MM.1S (cell line): Measurements from ENCODE around the gene AEN.

Experiments
- EZH2 ChIP-seq: fragments of 300-600 bp; sonication (generic); optimal IDR thresholded peaks from 2 replicates; pipeline ENCODE3; 2017; ENCODE audit warnings: low read depth, mild to moderate bottlenecking, antibody characterized with exemption, low read length, mixed read lengths
- TF ChIP-seq, protein P1 (sequence below): fragments of 300-600 bp; sonication (generic); IDR thresholded peaks from 2 replicates; pipeline ENCODE4 v1.5.1; 2016; ENCODE audit warnings: antibody characterized with exemption, low read length, mixed read lengths

- TF ChIP-seq EZH2: no peak
- TF ChIP-seq, protein P1, sequence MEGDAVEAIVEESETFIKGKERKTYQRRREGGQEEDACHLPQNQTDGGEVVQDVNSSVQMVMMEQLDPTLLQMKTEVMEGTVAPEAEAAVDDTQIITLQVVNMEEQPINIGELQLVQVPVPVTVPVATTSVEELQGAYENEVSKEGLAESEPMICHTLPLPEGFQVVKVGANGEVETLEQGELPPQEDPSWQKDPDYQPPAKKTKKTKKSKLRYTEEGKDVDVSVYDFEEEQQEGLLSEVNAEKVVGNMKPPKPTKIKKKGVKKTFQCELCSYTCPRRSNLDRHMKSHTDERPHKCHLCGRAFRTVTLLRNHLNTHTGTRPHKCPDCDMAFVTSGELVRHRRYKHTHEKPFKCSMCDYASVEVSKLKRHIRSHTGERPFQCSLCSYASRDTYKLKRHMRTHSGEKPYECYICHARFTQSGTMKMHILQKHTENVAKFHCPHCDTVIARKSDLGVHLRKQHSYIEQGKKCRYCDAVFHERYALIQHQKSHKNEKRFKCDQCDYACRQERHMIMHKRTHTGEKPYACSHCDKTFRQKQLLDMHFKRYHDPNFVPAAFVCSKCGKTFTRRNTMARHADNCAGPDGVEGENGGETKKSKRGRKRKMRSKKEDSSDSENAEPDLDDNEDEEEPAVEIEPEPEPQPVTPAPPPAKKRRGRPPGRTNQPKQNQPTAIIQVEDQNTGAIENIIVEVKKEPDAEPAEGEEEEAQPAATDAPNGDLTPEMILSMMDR: no peak
Measured at GRCh38 chr15:88615303-88616107, 5.6 kb upstream of the AEN start.
